ENCODE data around the gene ADAMTS10.

- no peak for TF ChIP-seq CTCF (IDR thresholded peaks at IDR 0.05)
- no peak for TF ChIP-seq POLR2A (IDR thresholded peaks at IDR 0.05)
- TF ChIP-seq EP300 (IDR thresholded peaks at IDR 0.05): no peak
Observed at GRCh38 chr19:8532225-8532624, 78.3 kb downstream of the ADAMTS10 start.
